NCI-H1092 (cell line): ENCODE results near the gene ATF4.

Experiments
- DNase-seq: peaks from one replicate; lab custom pipeline; 2025; lab: John Stamatoyannopoulos, UW

Gene ATF4, protein sequence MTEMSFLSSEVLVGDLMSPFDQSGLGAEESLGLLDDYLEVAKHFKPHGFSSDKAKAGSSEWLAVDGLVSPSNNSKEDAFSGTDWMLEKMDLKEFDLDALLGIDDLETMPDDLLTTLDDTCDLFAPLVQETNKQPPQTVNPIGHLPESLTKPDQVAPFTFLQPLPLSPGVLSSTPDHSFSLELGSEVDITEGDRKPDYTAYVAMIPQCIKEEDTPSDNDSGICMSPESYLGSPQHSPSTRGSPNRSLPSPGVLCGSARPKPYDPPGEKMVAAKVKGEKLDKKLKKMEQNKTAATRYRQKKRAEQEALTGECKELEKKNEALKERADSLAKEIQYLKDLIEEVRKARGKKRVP

GRCh38 chr22:39520226-39521105, at the start of gene ATF4:
Gene ATF4 (plus strand): TSS chr22:39520562. CDS start chr22:39521446, 884 bp downstream.
- DNase-seq, result peak; percentile 85

DNA sequence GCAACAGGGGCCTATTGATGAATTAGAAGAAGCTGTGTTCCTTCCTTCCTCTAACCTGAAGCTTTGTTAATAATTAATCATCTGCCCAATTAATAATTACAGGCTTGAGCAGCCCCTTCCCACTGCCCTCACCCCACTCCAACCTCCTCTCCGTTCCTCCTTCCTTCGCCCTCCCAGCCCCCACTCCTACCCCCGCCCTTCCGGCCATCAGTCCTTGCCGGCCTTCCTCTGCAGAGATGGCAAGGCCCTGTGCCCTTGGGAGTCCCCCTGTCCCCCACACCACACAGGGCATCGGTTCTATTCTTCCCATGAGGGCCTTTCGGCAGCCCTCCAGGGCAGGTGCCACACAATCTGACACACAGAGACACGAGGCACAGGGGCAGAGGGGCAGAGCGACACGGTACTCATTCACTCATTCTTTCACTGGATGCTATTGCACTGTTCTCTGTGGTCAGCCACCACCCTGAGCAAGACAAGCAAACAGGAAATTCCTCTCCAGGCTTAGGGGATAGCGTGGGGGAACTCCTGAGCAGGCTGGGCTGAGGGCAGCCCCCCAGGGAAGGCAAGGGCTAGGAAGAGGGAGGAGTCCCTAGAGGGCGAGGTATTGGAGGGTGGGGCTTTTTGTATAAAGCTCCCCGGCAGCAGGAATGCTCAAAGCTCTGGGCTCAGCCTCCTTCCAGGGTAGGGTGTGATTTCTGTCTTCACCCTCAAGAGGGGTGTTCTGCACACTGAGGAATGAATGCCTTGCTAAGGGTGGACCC, 48.8 kb upstream of the ATF4 start:
- DNase-seq, result no peak

DNA sequence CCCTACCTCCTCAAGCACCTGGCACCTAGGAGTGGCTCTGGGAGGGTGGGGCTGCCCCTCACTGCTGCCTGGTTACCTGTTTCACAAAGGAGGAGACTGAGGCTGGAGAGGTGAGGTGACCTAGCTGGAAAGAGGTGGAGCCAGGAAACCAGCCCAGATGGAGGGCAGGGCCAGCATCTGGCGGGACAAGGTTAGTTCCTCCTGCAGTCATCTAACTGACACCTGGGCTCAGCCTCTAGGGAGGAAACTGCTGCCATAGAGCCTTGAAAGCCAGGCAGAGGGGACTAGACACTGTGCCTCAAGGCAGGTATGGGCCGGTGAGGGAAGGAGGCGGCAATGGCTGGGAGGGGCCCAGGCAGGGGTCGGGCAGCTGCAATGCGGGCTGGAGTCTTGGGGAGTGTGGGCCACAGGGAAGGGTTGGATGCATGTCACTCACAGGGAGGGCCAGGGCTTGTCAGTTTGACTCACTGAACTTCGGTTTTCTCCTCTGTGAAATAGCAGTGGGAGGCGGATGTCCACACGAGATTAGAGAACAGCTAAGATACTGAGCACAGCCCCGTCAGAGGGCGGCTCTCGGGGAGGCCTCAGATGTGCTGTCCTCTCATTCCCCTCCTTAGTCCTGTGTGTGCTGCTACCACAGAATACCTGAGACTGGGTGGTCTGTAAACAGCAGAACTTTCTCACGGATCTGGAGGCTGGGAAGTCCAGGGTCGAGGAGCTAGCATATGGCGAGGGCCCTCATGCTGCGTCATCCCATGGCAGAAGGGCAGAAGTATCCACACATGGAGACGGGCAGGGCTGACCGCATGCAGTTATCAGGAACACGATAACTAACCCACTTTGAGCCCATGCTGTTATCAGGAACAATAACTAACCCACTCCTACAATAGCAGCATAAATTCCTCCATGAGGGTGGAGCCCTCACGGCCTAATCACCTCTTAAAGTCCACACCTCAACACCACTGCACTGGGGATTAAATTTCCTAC, 47.5 kb upstream of the ATF4 start:
- no peak for DNase-seq

DNA sequence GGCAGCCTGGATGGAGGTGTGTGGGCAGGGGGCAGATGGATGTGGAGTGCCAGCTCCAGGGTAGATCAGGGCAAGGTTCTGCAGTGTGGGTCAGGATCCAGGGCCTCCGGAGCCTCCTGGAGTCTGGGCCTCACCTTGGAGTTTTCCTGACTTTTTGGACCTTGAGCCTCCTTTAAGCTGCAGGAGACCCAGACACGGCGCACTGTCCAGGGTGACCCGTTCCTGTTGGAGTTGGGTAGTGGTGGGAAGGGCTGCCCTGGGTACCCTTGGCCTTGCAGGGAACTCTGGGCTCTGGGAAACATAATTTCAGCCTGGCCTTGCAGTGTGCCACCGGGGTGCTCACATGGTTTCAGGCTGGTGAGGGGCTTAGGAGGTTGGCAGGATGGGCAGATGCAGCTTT, 46.5 kb upstream of the ATF4 start:
- no peak for DNase-seq

DNA sequence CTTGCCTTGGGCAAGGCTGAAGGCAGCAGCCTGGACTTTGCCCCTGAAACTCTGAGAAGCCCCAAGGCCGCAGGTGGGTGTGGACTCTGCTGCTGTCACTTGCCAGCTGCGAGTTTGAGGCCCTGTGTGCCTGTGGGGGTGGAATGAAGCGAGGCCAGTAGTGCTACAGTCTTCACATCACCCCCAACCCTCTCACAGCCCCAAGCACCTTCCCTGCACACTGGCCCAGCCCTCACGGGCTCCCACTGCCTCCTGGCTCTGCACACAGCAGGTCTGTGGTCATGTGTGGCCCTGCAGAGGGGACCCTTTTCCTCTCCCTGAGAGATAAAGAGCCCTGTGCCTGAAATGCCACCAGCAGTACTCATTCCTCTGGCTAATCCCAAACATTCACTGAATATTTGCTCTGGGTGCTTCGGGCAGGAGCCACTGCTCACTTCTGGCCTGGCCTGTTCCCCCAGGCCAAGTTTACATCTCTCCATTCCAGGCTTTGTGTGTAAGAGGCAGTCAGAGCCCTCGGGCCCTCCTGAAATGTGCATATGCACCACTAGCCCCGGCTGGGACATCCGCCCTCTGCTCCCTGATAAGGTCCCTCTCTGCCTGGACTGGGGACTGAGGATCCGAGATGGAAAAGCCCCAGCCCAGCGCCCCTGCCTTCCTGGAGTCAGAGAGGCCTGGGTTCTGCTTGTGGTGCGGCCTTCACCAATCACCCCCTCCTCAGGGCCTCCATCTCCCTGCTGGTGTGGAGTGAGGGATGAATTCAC, 45.8 kb upstream of the ATF4 start:
- DNase-seq, result no peak

- DNase-seq, result no peak
Observed at GRCh38 chr22:39475337-39475736, 45.0 kb upstream of the ATF4 start.

GRCh38 chr22:39475902-39476301, 44.5 kb upstream of the ATF4 start:
- DNase-seq, result no peak

GRCh38 chr22:39476664-39477063, 43.7 kb upstream of the ATF4 start:
- DNase-seq, result no peak

DNA sequence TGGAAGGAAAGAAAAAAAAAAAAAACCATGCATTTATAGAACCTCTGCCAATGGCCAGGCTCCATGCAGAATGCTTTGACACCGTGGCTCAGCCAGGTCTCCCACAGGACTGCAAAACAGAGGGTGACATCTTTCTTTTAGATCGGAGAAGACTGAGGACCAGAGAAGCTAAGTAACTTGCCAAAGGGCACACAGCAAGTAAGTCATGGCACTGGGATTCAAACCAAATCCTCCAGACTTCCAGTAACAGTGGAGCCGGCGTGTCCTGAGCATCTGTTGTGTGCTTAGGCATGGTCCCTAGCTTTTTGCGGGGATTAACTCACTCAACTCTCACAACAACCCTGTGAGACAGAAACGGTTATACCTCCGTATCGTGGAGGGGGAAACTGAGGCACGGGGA, 42.8 kb upstream of the ATF4 start:
- DNase-seq, result no peak

- DNase-seq, result no peak
Observed at GRCh38 chr22:39478441-39478850, 41.9 kb upstream of the ATF4 start.

DNA sequence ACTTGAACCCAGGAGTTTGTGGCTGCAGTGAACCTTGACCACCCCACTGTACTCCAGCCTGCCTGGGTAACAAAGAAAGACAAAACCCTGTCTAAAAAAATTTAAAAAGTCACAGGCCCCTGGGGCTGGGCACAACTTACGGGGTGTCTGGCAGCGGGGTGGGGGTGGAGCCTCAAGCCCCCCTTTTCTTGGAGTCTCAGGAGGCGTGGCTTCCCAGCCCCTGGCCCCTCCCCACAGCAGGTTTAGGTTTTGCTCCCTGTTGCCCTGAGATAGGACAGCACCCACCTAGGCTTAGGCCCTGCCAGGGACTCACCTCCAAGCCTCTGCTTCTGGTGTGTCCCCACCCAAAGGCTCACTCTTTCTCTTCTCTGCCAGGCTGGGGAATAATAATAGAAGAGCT, 41.1 kb upstream of the ATF4 start:
- no peak for DNase-seq

DNA sequence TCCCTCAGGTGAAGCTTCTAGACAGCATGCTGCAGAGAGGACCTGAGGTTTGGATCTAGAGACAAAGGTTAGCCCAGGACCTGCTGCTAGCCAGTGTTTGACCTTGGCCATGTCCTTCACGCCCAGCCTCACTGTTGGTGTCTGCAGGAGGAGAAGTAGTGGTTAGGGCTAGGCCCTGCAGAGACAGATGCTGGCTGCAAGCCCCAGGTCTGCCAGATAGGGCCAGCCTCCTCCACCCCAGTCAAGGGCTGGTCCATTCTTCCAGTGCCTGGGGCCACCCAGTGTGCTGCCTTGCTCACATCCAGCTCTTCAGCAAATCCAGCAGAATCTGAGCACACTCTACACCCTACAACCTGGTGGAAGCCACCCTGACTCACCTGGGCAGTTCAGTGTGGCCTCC, 39.8 kb upstream of the ATF4 start:
- DNase-seq, result no peak

GRCh38 chr22:39481054-39481453, 39.3 kb upstream of the ATF4 start:
- no peak for DNase-seq

DNA sequence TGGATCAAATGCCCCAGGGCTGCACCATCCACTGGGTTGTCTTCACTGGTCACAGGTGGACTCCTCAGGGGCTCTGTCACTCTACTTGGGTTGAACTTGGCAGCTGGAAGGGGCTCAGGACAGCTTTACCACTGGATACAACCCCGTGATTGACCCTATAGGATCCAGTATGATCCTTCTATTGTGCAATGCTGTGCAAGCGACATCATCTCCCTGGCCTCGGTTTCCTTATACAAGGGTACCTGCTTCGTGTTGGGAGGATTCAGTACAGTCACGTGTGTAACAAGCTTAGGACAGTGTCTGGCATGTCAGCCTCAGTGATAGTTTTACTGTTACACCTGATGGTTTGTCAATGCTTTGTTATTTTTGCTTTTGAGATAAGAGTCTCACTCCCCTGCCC, 38.8 kb upstream of the ATF4 start:
- no peak for DNase-seq

GRCh38 chr22:39482768-39483167, 37.6 kb upstream of the ATF4 start:
- DNase-seq, result no peak

DNA sequence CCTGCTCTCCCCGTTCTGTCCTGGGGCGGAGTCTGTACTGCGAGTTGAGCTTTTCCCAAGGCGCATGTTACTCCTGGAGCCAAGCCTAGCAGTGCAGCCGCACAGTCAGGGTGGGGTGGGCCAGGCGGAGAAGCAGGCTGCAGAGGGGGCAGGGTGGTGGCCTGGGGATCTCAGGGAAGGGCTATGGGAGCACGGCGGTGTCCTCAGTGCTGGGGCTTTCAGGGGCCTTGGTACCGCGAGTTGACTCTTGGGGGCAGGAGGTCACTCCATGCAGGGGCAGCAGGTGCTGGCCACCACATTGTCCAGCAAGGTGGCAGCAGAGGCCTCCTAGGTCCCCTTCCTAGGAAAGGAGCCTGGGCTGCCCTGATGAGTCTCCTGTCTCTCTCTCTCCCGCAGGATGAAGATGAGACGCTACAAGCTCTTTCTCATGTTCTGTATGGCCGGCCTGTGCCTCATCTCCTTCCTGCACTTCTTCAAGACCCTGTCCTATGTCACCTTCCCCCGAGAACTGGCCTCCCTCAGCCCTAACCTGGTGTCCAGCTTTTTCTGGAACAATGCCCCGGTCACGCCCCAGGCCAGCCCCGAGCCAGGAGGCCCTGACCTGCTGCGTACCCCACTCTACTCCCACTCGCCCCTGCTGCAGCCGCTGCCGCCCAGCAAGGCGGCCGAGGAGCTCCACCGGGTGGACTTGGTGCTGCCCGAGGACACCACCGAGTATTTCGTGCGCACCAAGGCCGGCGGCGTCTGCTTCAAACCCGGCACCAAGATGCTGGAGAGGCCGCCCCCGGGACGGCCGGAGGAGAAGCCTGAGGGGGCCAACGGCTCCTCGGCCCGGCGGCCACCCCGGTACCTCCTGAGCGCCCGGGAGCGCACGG, 33.2 kb upstream of the ATF4 start:
- DNase-seq, result no peak

DNA sequence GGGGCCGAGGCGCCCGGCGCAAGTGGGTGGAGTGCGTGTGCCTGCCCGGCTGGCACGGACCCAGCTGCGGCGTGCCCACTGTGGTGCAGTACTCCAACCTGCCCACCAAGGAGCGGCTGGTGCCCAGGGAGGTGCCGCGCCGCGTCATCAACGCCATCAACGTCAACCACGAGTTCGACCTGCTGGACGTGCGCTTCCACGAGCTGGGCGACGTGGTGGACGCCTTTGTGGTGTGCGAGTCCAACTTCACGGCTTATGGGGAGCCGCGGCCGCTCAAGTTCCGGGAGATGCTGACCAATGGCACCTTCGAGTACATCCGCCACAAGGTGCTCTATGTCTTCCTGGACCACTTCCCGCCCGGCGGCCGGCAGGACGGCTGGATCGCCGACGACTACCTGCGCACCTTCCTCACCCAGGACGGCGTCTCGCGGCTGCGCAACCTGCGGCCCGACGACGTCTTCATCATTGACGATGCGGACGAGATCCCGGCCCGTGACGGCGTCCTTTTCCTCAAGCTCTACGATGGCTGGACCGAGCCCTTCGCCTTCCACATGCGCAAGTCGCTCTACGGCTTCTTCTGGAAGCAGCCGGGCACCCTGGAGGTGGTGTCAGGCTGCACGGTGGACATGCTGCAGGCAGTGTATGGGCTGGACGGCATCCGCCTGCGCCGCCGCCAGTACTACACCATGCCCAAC, 32.4 kb upstream of the ATF4 start:
- no peak for DNase-seq

GRCh38 chr22:39488563-39489083, 31.7 kb upstream of the ATF4 start:
- DNase-seq, result no peak
